Thyroid gland (tissue), 4 donors: ENCODE data around the gene FHOD3. TPM values are rescaled to one million over a fixed set of nuclear protein-coding genes. Genes with fewer than 3 reads are reported as not detected.

Experiments used
- DNase-seq, 2 donors: peaks; one replicate each; pipeline ENCODE4 v3.0.0-alpha.2; 2019
- H3K27ac ChIP-seq, 3 donors: fragments of 200-600 bp; sonication (generic); 1 replicate in 2 of 3; 2 replicates in 1 of 3; pipeline ENCODE4 v1.5.1; 2016 to 2019; ENCODE audit warnings: mild to moderate bottlenecking in 1 of 3, moderate library complexity in 1 of 3
- H3K27me3 ChIP-seq: fragments of 200-600 bp; sonication (generic); one replicate; pipeline ENCODE4 v1.5.1; 2019
- H3K36me3 ChIP-seq, 2 donors: fragments of 200-600 bp; sonication (generic); one replicate each; pipeline ENCODE4 v1.5.1; 2016 to 2019
- H3K4me1 ChIP-seq, 2 donors: fragments of 200-600 bp; sonication (generic); one replicate each; pipeline ENCODE4 v1.5.1; 2017 to 2019
- H3K4me3 ChIP-seq, 3 donors: fragments of 200-600 bp; sonication (generic); replicated peaks in 1 of 3; 1 replicate in 2 of 3; 2 replicates in 1 of 3; pipeline ENCODE4 v1.5.1; 2016; ENCODE audit warnings: mild to moderate bottlenecking in 1 of 3
- H3K9me3 ChIP-seq: fragments of 200-600 bp; sonication (generic); one replicate; pipeline ENCODE4 v1.5.1; 2017
- POLR2A ChIP-seq, 2 donors: fragments of 450-650 bp; IDR thresholded peaks; one replicate each; pipeline ENCODE4 v1.6.1; 2017; ENCODE audit warnings: antibody characterized with exemption in 2 of 2, mild to moderate bottlenecking in 2 of 2, moderate library complexity in 1 of 2
- WGBS, 2 donors: methylation state at CpG; one replicate each; pipeline ENCODE4 v1.1.5; 2017; 5-methylcytosine and 5-hydroxymethylcytosine counted together
- intact Hi-C: fragments of 100-400 bp; cut with DNase I; formaldehyde crosslinking; loops from one replicate; pipeline ENCODE4 v1.15.1; 2023
- total RNA-seq, 4 donors: library from RNA; depleted of rRNA; stranded (reverse); fragments of >200 nt; gene quantifications; one replicate each; pipeline ENCODE4 v1.2.3, GENCODE V29; 2016
- TF ChIP-seq, protein P1 (sequence below), 6 experiments: fragments of 200-600 bp in 3 of 6; fragments of 450-650 bp in 3 of 6; sonication (generic) in 3 of 6; IDR thresholded peaks; one replicate each; pipeline ENCODE4 v1.5.1; 2016 to 2019; ENCODE audit warnings: antibody characterized with exemption in 6 of 6, mild to moderate bottlenecking in 2 of 6, inconsistent platforms in 1 of 6, moderate library complexity in 1 of 6

Gene FHOD3
- total RNA-seq, 4 donors from 2014 or later: 1.6 to 6.9 (median 4.8) TPM

DNA sequence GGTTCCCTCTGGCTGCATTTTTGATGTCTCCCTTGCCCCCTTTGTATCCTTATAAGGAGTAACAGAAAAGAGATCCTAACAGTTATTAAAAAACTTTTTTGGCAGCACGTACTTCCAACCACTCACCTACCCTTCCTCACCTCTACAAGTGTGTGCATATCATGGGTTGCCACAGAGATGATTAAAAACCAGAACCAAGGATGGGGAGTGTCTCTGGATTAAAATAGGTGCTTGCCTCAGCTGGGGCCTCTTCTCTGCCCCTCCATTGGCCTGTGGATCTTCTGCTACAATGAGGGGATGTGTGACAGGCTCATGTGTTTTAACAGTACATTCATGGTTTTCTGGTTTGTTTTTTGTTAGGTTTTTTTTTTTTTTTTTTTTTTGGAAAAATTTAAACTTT, 160.8 kb downstream of the FHOD3 start:
- peak overlapping the region in 2 of 3 donors; percentile 35 to 69 for H3K27ac ChIP-seq
- no peaks in the 10 kb centered on the region for H3K36me3 ChIP-seq
- H3K27me3 ChIP-seq: no peaks in the 10 kb centered on the region
- intact Hi-C loops: no loop called here
- WGBS, 2 donors: 35 to 38% methylated on average over 1 of the region's 1 CpG
- no peak overlapping the region for H3K4me3 ChIP-seq
- peak; percentile 35 to 44 for DNase-seq
- TF ChIP-seq, protein P1, sequence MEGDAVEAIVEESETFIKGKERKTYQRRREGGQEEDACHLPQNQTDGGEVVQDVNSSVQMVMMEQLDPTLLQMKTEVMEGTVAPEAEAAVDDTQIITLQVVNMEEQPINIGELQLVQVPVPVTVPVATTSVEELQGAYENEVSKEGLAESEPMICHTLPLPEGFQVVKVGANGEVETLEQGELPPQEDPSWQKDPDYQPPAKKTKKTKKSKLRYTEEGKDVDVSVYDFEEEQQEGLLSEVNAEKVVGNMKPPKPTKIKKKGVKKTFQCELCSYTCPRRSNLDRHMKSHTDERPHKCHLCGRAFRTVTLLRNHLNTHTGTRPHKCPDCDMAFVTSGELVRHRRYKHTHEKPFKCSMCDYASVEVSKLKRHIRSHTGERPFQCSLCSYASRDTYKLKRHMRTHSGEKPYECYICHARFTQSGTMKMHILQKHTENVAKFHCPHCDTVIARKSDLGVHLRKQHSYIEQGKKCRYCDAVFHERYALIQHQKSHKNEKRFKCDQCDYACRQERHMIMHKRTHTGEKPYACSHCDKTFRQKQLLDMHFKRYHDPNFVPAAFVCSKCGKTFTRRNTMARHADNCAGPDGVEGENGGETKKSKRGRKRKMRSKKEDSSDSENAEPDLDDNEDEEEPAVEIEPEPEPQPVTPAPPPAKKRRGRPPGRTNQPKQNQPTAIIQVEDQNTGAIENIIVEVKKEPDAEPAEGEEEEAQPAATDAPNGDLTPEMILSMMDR (IDR thresholded peaks at IDR 0.05): no peak
- no peak for TF ChIP-seq POLR2A (IDR thresholded peaks at IDR 0.05)
- H3K4me1 ChIP-seq: peaks cover 29 to 35% of the 10 kb centered on the region in 2 donors
- H3K9me3 ChIP-seq: no peaks in the 10 kb centered on the region

DNA sequence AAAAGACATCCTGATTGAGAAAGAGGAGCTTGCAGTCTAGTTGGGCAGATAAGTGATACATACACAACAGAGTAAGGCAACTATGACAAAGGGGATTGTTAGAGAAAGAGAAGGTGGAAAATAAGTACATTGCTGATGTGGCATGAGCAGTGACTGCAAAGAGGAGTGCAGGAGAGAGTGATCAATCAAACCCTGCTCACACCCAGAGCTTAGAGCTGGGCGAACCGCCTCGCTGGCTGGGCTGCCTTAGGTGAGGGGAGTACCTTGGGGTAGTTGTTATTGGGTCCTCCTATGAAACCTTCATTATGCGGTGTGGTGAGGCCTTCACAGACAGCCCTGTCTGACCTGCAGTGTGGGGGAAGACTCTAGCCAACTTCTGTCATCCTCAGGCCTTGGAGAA, 161.7 kb downstream of the FHOD3 start:
- Histone ChIP-seq H3K27ac (peak overlapping the region; percentile 35 to 69 (median 43)), H3K27me3 (no peaks in the 10 kb centered on the region), H3K36me3 (no peaks in the 10 kb centered on the region), H3K9me3 (no peaks in the 10 kb centered on the region), H3K4me1 (peaks cover 29 to 35% of the 10 kb centered on the region in 2 donors), H3K4me3 (no peak overlapping the region)
- WGBS, 2 donors: 90 to 92% methylated on average over 4 of the region's 4 CpGs
- intact Hi-C loops: no loop called here
- DNase-seq: no peak
- no peak for TF ChIP-seq POLR2A (IDR thresholded peaks at IDR 0.05)
- TF ChIP-seq, protein P1 (IDR thresholded peaks at IDR 0.05): no peak

DNA sequence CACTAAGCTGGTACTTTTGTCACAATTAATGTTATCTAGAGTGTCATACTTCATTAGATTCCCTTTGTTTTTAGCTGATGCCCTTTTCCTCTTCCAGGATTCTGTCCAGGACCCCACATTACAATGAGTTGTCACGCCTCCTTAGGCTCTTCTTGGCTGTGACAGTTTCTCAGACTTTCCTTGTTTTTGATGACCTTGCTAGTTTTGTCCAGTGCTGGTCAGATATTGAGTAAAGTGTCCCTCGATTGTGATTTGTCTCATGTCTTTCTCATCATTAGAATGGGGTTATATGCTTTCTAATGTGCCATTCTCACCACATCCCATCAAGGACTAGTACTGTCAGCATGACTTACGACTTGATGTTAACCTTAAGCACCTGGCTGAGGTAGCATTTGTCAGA, 162.3 kb downstream of the FHOD3 start:
- no peaks in the 10 kb centered on the region for H3K36me3 ChIP-seq
- WGBS, 2 donors: 52 to 92% methylated on average over 3 of the region's 3 CpGs
- TF ChIP-seq POLR2A (IDR thresholded peaks at IDR 0.05): no peak
- TF ChIP-seq, protein P1 (IDR thresholded peaks at IDR 0.05): no peak
- H3K4me1 ChIP-seq: peaks cover 29 to 35% of the 10 kb centered on the region in 2 donors
- no peak for DNase-seq
- H3K9me3 ChIP-seq: no peaks in the 10 kb centered on the region
- no peaks in the 10 kb centered on the region for H3K27me3 ChIP-seq
- no peak overlapping the region for H3K4me3 ChIP-seq
- intact Hi-C loops: no loop called here
- H3K27ac ChIP-seq: no peak overlapping the region

DNA sequence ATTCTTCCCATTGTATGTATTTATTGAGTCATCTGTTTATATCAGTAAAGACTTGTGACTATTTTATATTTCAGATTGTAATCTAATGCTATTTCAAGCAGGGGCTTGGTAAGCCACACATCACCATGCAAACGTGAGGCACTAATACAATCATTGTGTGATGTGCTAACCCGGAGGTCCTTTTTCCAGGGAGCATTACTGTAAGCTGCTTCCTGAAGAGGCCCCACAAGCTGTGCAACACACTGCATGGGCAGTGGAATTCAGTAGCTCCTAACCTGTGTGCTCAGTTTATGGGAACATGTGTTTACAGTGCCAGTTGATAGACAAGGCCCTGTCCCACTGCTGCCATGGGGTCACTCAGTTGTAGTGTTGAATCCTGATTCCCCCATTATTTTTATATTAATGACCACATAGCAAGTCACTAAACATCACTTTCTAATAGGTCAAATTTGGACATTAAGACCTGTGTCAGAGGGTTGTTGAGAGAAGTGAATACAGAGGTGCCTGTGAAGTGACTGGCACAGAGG, 162.9 kb downstream of the FHOD3 start:
- H3K27me3 ChIP-seq: no peaks in the 10 kb centered on the region
- H3K4me3 ChIP-seq: no peak overlapping the region
- TF ChIP-seq, protein P1 (IDR thresholded peaks at IDR 0.05): no peak
- TF ChIP-seq POLR2A (IDR thresholded peaks at IDR 0.05): no peak
- 75 to 83% methylated on average over 2 of the region's 2 CpGs for WGBS, 2 donors
- intact Hi-C loops: no loop called here
- peaks cover 29 to 35% of the 10 kb centered on the region in 2 donors for H3K4me1 ChIP-seq
- no peak for DNase-seq
- no peaks in the 10 kb centered on the region for H3K9me3 ChIP-seq
- no peak overlapping the region for H3K27ac ChIP-seq
- H3K36me3 ChIP-seq: no peaks in the 10 kb centered on the region

DNA sequence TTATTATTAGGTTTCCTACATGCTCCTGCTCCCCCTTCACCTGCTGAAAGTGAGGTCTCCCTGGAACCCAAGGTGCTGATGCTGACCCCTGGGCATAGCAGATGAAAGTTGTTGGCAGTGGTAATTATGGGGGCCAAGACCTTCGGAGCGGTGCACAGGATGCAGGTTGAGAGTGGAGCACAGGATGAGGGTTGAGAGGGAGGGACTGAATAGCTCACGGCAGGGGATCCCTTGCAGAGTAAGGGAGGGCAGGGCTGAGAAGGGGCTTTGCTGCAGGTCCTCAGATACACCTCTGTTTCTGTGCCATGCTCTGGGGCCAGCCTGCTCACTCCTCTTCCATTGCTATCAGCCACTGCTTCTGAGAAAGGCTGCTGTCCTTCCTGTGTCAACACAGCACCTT, 163.3 kb downstream of the FHOD3 start:
- no peaks in the 10 kb centered on the region for H3K27me3 ChIP-seq
- no peak overlapping the region for H3K4me3 ChIP-seq
- H3K4me1 ChIP-seq: peaks cover 29 to 35% of the 10 kb centered on the region in 2 donors
- no peaks in the 10 kb centered on the region for H3K36me3 ChIP-seq
- no peak overlapping the region for H3K27ac ChIP-seq
- DNase-seq: no peak
- TF ChIP-seq, protein P1 (IDR thresholded peaks at IDR 0.05): no peak
- TF ChIP-seq POLR2A (IDR thresholded peaks at IDR 0.05): no peak
- intact Hi-C loops: no loop called here
- no peaks in the 10 kb centered on the region for H3K9me3 ChIP-seq
- 80 to 87% methylated on average over 3 of the region's 3 CpGs for WGBS, 2 donors
